SK-N-SH treated with all-trans-retinoic acid at 6 μM for 48 hours (cell line): Measurements from ENCODE around the gene CES3.

Experiments
- ATAC-seq: fragments of 200-7000 bp; cut with Tn5 transposase; 3 replicates; pipeline ENCODE4 v1.9.1; 2020; ENCODE audit warnings: mild to moderate bottlenecking, moderate library complexity
- ARNTL ChIP-seq: fragments of 450-650 bp; formaldehyde crosslinking; IDR thresholded peaks from 2 replicates; pipeline ENCODE4 v1.5.0; 2020; ENCODE audit warnings: low read depth, mild to moderate bottlenecking, moderate library complexity, borderline replicate concordance
- BACH2 ChIP-seq: fragments of 250-450 bp; sonication (Bioruptor Pico); IDR thresholded peaks from 2 replicates; pipeline ENCODE4 v1.9.0; 2021; ENCODE audit warnings: mild to moderate bottlenecking, borderline replicate concordance
- CSDC2 ChIP-seq: fragments of 250-450 bp; sonication (Bioruptor Pico); IDR thresholded peaks from 2 replicates; pipeline ENCODE4 v1.5.0; 2020; ENCODE audit warnings: mild to moderate bottlenecking, moderate library complexity
- CSRNP3 ChIP-seq: fragments of 250-450 bp; sonication (Bioruptor Pico); IDR thresholded peaks from 2 replicates; pipeline ENCODE4 v1.5.1; 2021; ENCODE audit warnings: mild to moderate bottlenecking, moderate library complexity
- ESRRG ChIP-seq: fragments of 250-450 bp; sonication (Bioruptor Pico); IDR thresholded peaks from 2 replicates; pipeline ENCODE4 v1.6.1; 2021; ENCODE audit warnings: mild to moderate bottlenecking
- GLIS3 ChIP-seq: fragments of 250-450 bp; sonication (Bioruptor Pico); IDR thresholded peaks from 2 replicates; pipeline ENCODE4 v1.5.0; 2020; ENCODE audit warnings: mild to moderate bottlenecking, moderate library complexity
- ISL1 ChIP-seq: fragments of 250-450 bp; sonication (Bioruptor Pico); IDR thresholded peaks from 2 replicates; pipeline ENCODE4 v2.1.2; 2022; ENCODE audit warnings: mild to moderate bottlenecking, moderate library complexity
- OSR1 ChIP-seq: fragments of 250-450 bp; sonication (Bioruptor Pico); IDR thresholded peaks from 2 replicates; pipeline ENCODE4 v1.8.0; 2022; ENCODE audit warnings: moderate library complexity, mild to moderate bottlenecking, inconsistent platforms
- POU6F1 ChIP-seq: fragments of 250-450 bp; sonication (Bioruptor Pico); IDR thresholded peaks from 2 replicates; pipeline ENCODE4 v1.8.0; 2021; ENCODE audit warnings: low read depth, mild to moderate bottlenecking, moderate library complexity, borderline replicate concordance
- PPARA ChIP-seq: fragments of 250-450 bp; sonication (Bioruptor Pico); IDR thresholded peaks from 2 replicates; pipeline ENCODE4 v1.5.0; 2020; ENCODE audit warnings: mild to moderate bottlenecking, borderline replicate concordance
- SNAI2 ChIP-seq: fragments of 250-450 bp; sonication (Bioruptor Pico); IDR thresholded peaks from 2 replicates; pipeline ENCODE4 v1.5.0; 2020; ENCODE audit warnings: mild to moderate bottlenecking, moderate library complexity
- TCF4 ChIP-seq: fragments of 250-450 bp; sonication (Bioruptor Pico); IDR thresholded peaks from 2 replicates; pipeline ENCODE4 v1.8.0; 2021; ENCODE audit warnings: mild to moderate bottlenecking, moderate library complexity, borderline replicate concordance
- TOX ChIP-seq: fragments of 250-450 bp; sonication (Bioruptor Pico); IDR thresholded peaks from 2 replicates; pipeline ENCODE4 v1.8.0; 2021; ENCODE audit warnings: mild to moderate bottlenecking, moderate library complexity, borderline replicate concordance
- TSHZ2 ChIP-seq: fragments of 250-450 bp; sonication (Bioruptor Pico); IDR thresholded peaks from 2 replicates; pipeline ENCODE4 v1.5.0; 2020; ENCODE audit warnings: mild to moderate bottlenecking, moderate library complexity
- ZC3H10 ChIP-seq: fragments of 250-450 bp; sonication (Bioruptor Pico); IDR thresholded peaks from 2 replicates; pipeline ENCODE4 v1.5.1; 2021; ENCODE audit warnings: mild to moderate bottlenecking, moderate library complexity
- ZFP3 ChIP-seq: fragments of 250-450 bp; sonication (Bioruptor Pico); IDR thresholded peaks from 2 replicates; pipeline ENCODE4 v1.5.0; 2020; ENCODE audit warnings: mild to moderate bottlenecking, moderate library complexity
- ZNF565 ChIP-seq: fragments of 450-650 bp; formaldehyde crosslinking; conservative IDR thresholded peaks from 2 replicates; pipeline ENCODE4 v1.5.0; 2020; ENCODE audit warnings: low read depth, mild to moderate bottlenecking, moderate library complexity
- ZNF70 ChIP-seq: fragments of 450-650 bp; formaldehyde crosslinking; IDR thresholded peaks from 2 replicates; pipeline ENCODE4 v1.5.0; 2020; ENCODE audit warnings: mild to moderate bottlenecking, moderate library complexity
- ZNF8 ChIP-seq: fragments of 450-650 bp; formaldehyde crosslinking; IDR thresholded peaks from 2 replicates; pipeline ENCODE4 v1.5.0; 2020; ENCODE audit warnings: mild to moderate bottlenecking, moderate library complexity
- TF ChIP-seq, protein P1 (sequence below): fragments of 250-450 bp; sonication (Bioruptor Pico); IDR thresholded peaks from 2 replicates; pipeline ENCODE4 v1.8.0; 2020; ENCODE audit warnings: mild to moderate bottlenecking, moderate library complexity, borderline replicate concordance
- TF ChIP-seq, protein P2 (sequence below): fragments of 250-450 bp; sonication (Bioruptor Pico); IDR thresholded peaks from 2 replicates; pipeline ENCODE4 v1.5.1; 2020; ENCODE audit warnings: low read depth, mild to moderate bottlenecking, moderate library complexity

Gene CES3

DNA sequence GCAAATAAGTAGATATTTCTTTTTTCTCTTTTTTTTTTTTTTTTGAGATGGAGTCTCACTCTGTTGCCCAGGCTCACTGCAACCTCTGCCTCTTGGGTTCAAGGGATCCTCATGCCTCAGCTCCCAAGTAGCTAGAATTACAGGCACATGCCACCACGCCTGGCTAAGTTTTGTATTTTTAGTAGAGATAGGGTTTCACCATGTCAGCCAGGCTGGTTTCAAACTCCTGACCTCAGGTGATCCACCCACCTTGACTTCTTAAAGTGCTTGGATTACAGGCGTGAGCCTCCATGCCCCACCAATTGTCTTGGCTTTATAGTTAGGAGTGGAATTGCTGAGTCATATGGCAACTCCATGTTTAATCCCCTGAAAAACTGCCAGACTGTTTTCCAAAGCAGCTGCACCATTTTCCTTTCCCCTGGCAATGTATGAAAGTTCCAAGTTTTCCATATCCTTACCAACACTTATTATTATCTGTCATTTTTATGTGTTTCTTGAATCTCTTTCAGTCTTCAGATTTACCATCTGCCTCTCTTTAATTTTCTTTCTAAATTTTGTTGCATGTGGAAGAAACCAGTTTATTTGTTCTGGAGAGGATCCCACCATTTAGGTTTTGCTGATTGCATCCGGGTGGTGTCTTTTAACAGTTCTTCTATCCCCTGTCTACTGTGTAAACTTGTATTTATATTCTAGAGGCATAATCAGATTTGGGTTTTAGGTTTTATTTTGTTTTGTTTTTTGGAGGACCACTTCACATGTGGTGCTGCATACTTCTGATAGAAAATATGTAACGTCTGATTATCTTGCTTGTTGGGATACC lies 9.9 kb upstream of the CES3 start:
- no peak for ATAC-seq
- no peak for TF ChIP-seq OSR1 (CRISPR knock-in tag)
- TF ChIP-seq GLIS3 (CRISPR knock-in tag), result no peak
- TF ChIP-seq ESRRG, result no peak
- TF ChIP-seq SNAI2, result no peak
- no peak for TF ChIP-seq ZNF8 (CRISPR knock-in tag)
- no peak for TF ChIP-seq BACH2 (CRISPR knock-in tag)
- TF ChIP-seq CSRNP3 (CRISPR knock-in tag), result no peak
- TF ChIP-seq ZC3H10 (CRISPR knock-in tag), result no peak
- TF ChIP-seq CSDC2, result no peak
- TF ChIP-seq PPARA, result no peak
- TF ChIP-seq POU6F1 (CRISPR knock-in tag), result no peak
- TF ChIP-seq, protein P1, sequence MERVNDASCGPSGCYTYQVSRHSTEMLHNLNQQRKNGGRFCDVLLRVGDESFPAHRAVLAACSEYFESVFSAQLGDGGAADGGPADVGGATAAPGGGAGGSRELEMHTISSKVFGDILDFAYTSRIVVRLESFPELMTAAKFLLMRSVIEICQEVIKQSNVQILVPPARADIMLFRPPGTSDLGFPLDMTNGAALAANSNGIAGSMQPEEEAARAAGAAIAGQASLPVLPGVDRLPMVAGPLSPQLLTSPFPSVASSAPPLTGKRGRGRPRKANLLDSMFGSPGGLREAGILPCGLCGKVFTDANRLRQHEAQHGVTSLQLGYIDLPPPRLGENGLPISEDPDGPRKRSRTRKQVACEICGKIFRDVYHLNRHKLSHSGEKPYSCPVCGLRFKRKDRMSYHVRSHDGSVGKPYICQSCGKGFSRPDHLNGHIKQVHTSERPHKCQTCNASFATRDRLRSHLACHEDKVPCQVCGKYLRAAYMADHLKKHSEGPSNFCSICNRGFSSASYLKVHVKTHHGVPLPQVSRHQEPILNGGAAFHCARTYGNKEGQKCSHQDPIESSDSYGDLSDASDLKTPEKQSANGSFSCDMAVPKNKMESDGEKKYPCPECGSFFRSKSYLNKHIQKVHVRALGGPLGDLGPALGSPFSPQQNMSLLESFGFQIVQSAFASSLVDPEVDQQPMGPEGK, result no peak
- no peak for TF ChIP-seq ISL1 (CRISPR knock-in tag)
- no peak for TF ChIP-seq ARNTL (CRISPR knock-in tag)
- TF ChIP-seq ZNF565, result no peak
- TF ChIP-seq ZNF70 (CRISPR knock-in tag), result no peak
- TF ChIP-seq ZFP3 (CRISPR knock-in tag), result no peak
- no peak for TF ChIP-seq TOX (CRISPR knock-in tag)

DNA sequence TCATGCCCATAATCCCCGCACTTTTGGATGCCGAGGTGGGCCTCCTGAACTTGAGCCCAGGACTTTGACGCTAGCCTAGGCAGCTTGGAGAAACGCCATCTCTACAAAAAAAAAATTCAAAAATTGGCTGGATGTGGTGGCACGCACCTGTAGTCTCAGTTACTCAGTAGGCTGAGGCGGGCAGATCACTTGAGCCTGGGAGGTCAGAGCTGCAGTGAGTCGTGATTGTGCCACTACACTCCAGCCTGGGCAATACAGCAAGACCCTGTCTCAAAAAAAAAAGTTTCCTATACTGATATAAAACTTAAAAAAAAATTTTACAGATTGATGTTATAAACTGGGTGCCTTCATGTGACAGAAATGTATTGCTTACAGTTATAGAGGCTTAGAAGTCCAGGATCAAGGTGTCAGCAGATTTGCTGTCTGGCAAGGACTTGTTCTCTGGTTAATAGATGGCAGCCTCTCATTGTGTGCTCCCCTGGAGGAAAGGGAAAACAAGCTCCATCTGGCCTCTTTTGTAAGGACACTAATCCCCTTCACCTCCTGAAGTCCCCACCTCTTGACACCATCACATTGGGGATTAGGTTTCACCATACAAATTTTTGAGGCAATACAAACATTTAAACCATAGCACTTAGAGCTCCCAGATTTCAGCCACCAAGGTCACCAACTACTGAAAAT lies 8.5 kb upstream of the CES3 start:
- no peak for ATAC-seq
- TF ChIP-seq ZNF8 (CRISPR knock-in tag) (no peak), ZFP3 (CRISPR knock-in tag) (no peak), GLIS3 (CRISPR knock-in tag) (no peak), ESRRG (no peak), PPARA (no peak), ISL1 (CRISPR knock-in tag) (no peak), CSRNP3 (CRISPR knock-in tag) (no peak)
- TF ChIP-seq, protein P2, sequence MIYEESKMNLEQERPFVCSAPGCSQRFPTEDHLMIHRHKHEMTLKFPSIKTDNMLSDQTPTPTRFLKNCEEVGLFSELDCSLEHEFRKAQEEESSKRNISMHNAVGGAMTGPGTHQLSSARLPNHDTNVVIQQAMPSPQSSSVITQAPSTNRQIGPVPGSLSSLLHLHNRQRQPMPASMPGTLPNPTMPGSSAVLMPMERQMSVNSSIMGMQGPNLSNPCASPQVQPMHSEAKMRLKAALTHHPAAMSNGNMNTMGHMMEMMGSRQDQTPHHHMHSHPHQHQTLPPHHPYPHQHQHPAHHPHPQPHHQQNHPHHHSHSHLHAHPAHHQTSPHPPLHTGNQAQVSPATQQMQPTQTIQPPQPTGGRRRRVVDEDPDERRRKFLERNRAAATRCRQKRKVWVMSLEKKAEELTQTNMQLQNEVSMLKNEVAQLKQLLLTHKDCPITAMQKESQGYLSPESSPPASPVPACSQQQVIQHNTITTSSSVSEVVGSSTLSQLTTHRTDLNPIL, result no peak

- ATAC-seq, result peak; percentile 34
- TF ChIP-seq TSHZ2 (CRISPR knock-in tag) (no peak), TCF4 (CRISPR knock-in tag) (no peak)
- TF ChIP-seq, protein P2, result no peak
- TF ChIP-seq, all 23 proteins: peak for 0
Observed at GRCh38 chr16:66953462-66954096, 7.5 kb upstream of the CES3 start.
